Umbilical cord (tissue), 2 donors: ENCODE data around the gene FGF14. TPM values are rescaled to one million over a fixed set of nuclear protein-coding genes. Genes with fewer than 3 reads are reported as not detected.

ENCODE experiments used
- DNase-seq: peaks from one replicate; pipeline ENCODE4 v3.0.0-alpha.2; 2015; ENCODE audit warnings: low spot score
- total RNA-seq: library from RNA; depleted of rRNA; stranded (reverse); fragments of >200 nt; gene quantifications from one replicate; pipeline ENCODE4 v1.2.3, GENCODE V29; 2014; ENCODE audit warnings: low replicate concordance; ENCODE audit not compliant: insufficient read depth

The FGF14 gene
- total RNA-seq, 1 donor from 2014 or later = 3.1 TPM

GRCh38 chr13:101986316-101986715 is 415.5 kb downstream of the FGF14 start:
- DNase-seq = no peak

GRCh38 chr13:101985321-101985720 is 416.5 kb downstream of the FGF14 start:
- DNase-seq = no peak

- DNase-seq = no peak
Observed at GRCh38 chr13:101982903-101983302, 418.9 kb downstream of the FGF14 start.

GRCh38 chr13:101979825-101980224 is 422.0 kb downstream of the FGF14 start:
- no peak for DNase-seq

- no peak for DNase-seq
Observed at GRCh38 chr13:101978552-101979315, 423.1 kb downstream of the FGF14 start.

- DNase-seq = no peak
Observed at GRCh38 chr13:101977475-101977874, 424.4 kb downstream of the FGF14 start.

GRCh38 chr13:101972191-101972590 is 429.7 kb downstream of the FGF14 start:
- no peak for DNase-seq

- no peak for DNase-seq
Observed at GRCh38 chr13:101970341-101970740, 431.5 kb downstream of the FGF14 start.

- DNase-seq = no peak
Observed at GRCh38 chr13:101967781-101968180, 434.1 kb downstream of the FGF14 start.

GRCh38 chr13:101967216-101967615 is 434.6 kb downstream of the FGF14 start:
- DNase-seq = no peak

- no peak for DNase-seq
Observed at GRCh38 chr13:101965096-101965495, 436.8 kb downstream of the FGF14 start.

- no peak for DNase-seq
Observed at GRCh38 chr13:101959016-101959415, 442.8 kb downstream of the FGF14 start.

- no peak for DNase-seq
Observed at GRCh38 chr13:101955764-101956163, 446.1 kb downstream of the FGF14 start.

- no peak for DNase-seq
Observed at GRCh38 chr13:101951114-101951513, 450.7 kb downstream of the FGF14 start.

- no peak for DNase-seq
Observed at GRCh38 chr13:101949681-101950080, 452.2 kb downstream of the FGF14 start.

- no peak for DNase-seq
Observed at GRCh38 chr13:101946401-101946800, 455.4 kb downstream of the FGF14 start.

GRCh38 chr13:101945435-101945834 is 456.4 kb downstream of the FGF14 start:
- DNase-seq = no peak

- DNase-seq = no peak
Observed at GRCh38 chr13:101944521-101944920, 457.3 kb downstream of the FGF14 start.

GRCh38 chr13:101942535-101943157 is 459.2 kb downstream of the FGF14 start:
- no peak for DNase-seq

- peak; percentile 35 for DNase-seq
Observed at GRCh38 chr13:101942038-101942437, 459.8 kb downstream of the FGF14 start.

- DNase-seq = no peak
Observed at GRCh38 chr13:101941095-101941783, 460.6 kb downstream of the FGF14 start.

GRCh38 chr13:101939370-101939769 is 462.5 kb downstream of the FGF14 start:
- no peak for DNase-seq

GRCh38 chr13:101935828-101936227 is 466.0 kb downstream of the FGF14 start:
- no peak for DNase-seq
